GM12875 (cell line): Measurements from ENCODE around the gene ATP11B.
A peak's percentile ranks its signal among the peaks of the same experiment; 100 is the strongest.

Experiments
- H3K4me3 ChIP-seq: one replicate; pipeline ENCODE4 v1.5.1; 2011; ENCODE audit warnings: low read depth, low read length, control low read depth
- TF ChIP-seq, protein P1 (sequence below): IDR thresholded peaks from 2 replicates; pipeline ENCODE4 v1.5.1; 2011; ENCODE audit warnings: low read depth, mild to moderate bottlenecking, control low read depth, inconsistent platforms, low read length, moderate library complexity, borderline replicate concordance; ENCODE audit not compliant: insufficient read depth

ATP11B gene

DNA sequence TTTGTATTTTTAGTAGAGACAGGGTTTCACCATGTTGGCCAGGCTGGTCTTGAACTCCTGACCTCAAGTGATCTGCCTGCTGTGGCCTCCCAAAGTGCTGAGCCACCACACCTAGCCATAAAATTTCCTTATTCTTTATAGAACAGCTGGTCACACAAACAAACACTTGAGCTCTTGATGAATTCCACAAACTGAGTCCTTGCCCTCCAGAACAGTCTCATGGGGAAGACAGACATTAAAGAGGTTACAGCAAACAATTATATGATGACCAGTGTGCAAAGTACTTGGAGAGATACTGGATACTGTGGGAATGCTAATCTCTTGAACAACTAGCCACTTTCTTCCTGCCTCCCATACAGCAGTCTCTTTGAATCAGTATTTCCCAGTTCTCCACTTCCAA lies 7.5 kb upstream of the ATP11B start:
- TF ChIP-seq, protein P1, sequence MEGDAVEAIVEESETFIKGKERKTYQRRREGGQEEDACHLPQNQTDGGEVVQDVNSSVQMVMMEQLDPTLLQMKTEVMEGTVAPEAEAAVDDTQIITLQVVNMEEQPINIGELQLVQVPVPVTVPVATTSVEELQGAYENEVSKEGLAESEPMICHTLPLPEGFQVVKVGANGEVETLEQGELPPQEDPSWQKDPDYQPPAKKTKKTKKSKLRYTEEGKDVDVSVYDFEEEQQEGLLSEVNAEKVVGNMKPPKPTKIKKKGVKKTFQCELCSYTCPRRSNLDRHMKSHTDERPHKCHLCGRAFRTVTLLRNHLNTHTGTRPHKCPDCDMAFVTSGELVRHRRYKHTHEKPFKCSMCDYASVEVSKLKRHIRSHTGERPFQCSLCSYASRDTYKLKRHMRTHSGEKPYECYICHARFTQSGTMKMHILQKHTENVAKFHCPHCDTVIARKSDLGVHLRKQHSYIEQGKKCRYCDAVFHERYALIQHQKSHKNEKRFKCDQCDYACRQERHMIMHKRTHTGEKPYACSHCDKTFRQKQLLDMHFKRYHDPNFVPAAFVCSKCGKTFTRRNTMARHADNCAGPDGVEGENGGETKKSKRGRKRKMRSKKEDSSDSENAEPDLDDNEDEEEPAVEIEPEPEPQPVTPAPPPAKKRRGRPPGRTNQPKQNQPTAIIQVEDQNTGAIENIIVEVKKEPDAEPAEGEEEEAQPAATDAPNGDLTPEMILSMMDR: no peak
- no peak overlapping the region for H3K4me3 ChIP-seq

- no peak overlapping the region for H3K4me3 ChIP-seq
- TF ChIP-seq, protein P1: no peak
Measured at GRCh38 chr3:182786564-182787196, 6.6 kb upstream of the ATP11B start.

- H3K4me3 ChIP-seq: no peak overlapping the region
- TF ChIP-seq, protein P1: no peak
Measured at GRCh38 chr3:182787302-182788036, 5.8 kb upstream of the ATP11B start.

GRCh38 chr3:182789371-182789770 lies 3.9 kb upstream of the ATP11B start:
- TF ChIP-seq, protein P1: no peak
- no peak overlapping the region for H3K4me3 ChIP-seq

- no peak overlapping the region for H3K4me3 ChIP-seq
- TF ChIP-seq, protein P1: no peak
Measured at GRCh38 chr3:182790612-182791011, 2.7 kb upstream of the ATP11B start.

GRCh38 chr3:182793663-182794454 lies 555 bp downstream of the ATP11B start:
- TF ChIP-seq, protein P1: no peak
- H3K4me3 ChIP-seq: peak overlapping the region; percentile 96
